Right lobe of liver (tissue), 6 donors: ENCODE data around the gene ST14. TPM values are rescaled to one million over a fixed set of nuclear protein-coding genes. Genes with fewer than 3 reads are reported as not detected.

Experiments
- ATAC-seq, 4 donors: fragments of 200-7000 bp; cut with Tn5 transposase; one replicate each; pipeline ENCODE4 v1.9.1; 2020; ENCODE audit warnings: mild to moderate bottlenecking in 4 of 4, moderate library complexity in 4 of 4
- DNase-seq, 3 donors: peaks; one replicate each; pipeline ENCODE4 v3.0.0-alpha.2; 2020
- H3K27ac ChIP-seq, 3 donors: fragments of 200-600 bp; one replicate each; pipeline ENCODE4 v1.8.0; 2022
- H3K27me3 ChIP-seq, 2 donors: fragments of 200-600 bp; one replicate each; pipeline ENCODE4 v1.8.0; 2022
- H3K36me3 ChIP-seq, 4 donors: fragments of 200-600 bp; sonication (generic) in 1 of 4; one replicate each; pipeline versions ENCODE4 v1.5.1 to v1.8.0; 2017 to 2022; ENCODE audit warnings: control low read depth in 1 of 4
- H3K4me1 ChIP-seq, 4 donors: fragments of 200-600 bp; sonication (generic) in 1 of 4; one replicate each; pipeline versions ENCODE4 v1.5.1 to v1.8.0; 2017 to 2022; ENCODE audit warnings: control low read depth in 1 of 4
- H3K4me3 ChIP-seq, 3 donors: fragments of 200-600 bp; one replicate each; pipeline ENCODE4 v1.8.0; 2022
- H3K9me3 ChIP-seq, 4 donors: fragments of 200-600 bp; sonication (generic) in 1 of 4; one replicate each; pipeline versions ENCODE4 v1.5.1 to v1.8.0; 2017 to 2022; ENCODE audit warnings: control low read depth in 1 of 4
- CTCF ChIP-seq, 4 donors: fragments of 200-600 bp in 3 of 4; fragments of 450-650 bp in 1 of 4; IDR thresholded peaks; one replicate each; pipeline versions ENCODE4 v1.5.1 to v1.8.0; 2016 to 2022; ENCODE audit warnings: antibody characterized with exemption in 4 of 4, mild to moderate bottlenecking in 2 of 4
- POLR2A ChIP-seq: fragments of 450-650 bp; IDR thresholded peaks from one replicate; pipeline ENCODE4 v1.6.1; 2017; ENCODE audit warnings: antibody characterized with exemption, mild to moderate bottlenecking
- WGBS: methylation state at CpG from one replicate; pipeline ENCODE4 v1.1.6; 2018; ENCODE audit warnings: low coverage, low lambda C conversion rate; ENCODE audit not compliant: insufficient coverage; ENCODE audit errors: missing lambda C conversion rate; 5-methylcytosine and 5-hydroxymethylcytosine counted together
- intact Hi-C, 2 donors: fragments of 100-400 bp; cut with DNase I; formaldehyde crosslinking; loops; one replicate each; pipeline versions ENCODE4 v1.11.2 to v1.14.1; 2022
- total RNA-seq, 6 experiments: library from RNA; depleted of rRNA in 2 of 6; stranded (reverse); fragments of >200 nt in 2 of 6; fragmentation: NEBNext Ultra II Directional in 3 of 6; extraction: Animal tissue kit (Norgen Biotek cat#: 25700) in 3 of 6; gene quantifications; one replicate each; pipeline versions ENCODE4 v1.1.0 to v1.2.4, GENCODE V29; 2016 to 2023
- donor health status: DM: no; HTN: yes; CAD: no.
- donor health status: DM: no; HTN: no; CAD: no.
- donor health status: DM: no; HTN: no; CAD: no.
- donor health status: DM: no; HTN: yes; CAD: no.
- donor health status: DM: no; HTN: yes; CAD: no.

Gene ST14
- total RNA-seq, 6 experiments from 2014 or later: 2.5 to 16.7 (median 10.8) TPM

DNA sequence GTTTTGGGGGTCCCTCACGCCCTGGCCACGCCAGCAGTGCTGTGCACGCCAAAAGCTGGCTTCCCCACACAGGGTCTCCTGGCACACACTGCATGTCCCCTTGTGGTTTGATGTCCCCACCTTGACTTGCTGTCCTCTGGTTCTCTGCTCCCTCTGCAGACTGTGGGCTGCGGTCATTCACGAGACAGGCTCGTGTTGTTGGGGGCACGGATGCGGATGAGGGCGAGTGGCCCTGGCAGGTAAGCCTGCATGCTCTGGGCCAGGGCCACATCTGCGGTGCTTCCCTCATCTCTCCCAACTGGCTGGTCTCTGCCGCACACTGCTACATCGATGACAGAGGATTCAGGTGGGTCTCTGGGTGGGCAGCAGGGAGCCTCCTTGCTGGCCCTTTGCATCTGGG lies 40.2 kb downstream of the ST14 start:
- H3K9me3 ChIP-seq: no peaks in the 10 kb centered on the region
- ATAC-seq (no peak), DNase-seq (no peak)
- no peak overlapping the region for H3K27ac ChIP-seq
- 74% methylated on average over 4 of the region's 12 CpGs for WGBS
- TF ChIP-seq POLR2A (no peak), CTCF (IDR thresholded peaks at IDR 0.05) (no peak)
- no peaks in the 10 kb centered on the region for H3K4me1 ChIP-seq
- no peaks in the 10 kb centered on the region for H3K36me3 ChIP-seq
- intact Hi-C loops: no loop called here
- H3K27me3 ChIP-seq: no peaks in the 10 kb centered on the region
- H3K4me3 ChIP-seq: no peak overlapping the region

GRCh38 chr11:130201026-130201425 lies 41.4 kb downstream of the ST14 start:
- no peak for ATAC-seq
- intact Hi-C loops: no loop called here
- WGBS: 96% methylated on average over 5 of the region's 7 CpGs

GRCh38 chr11:130202009-130202817 lies 42.6 kb downstream of the ST14 start:
- intact Hi-C loops: no loop called here
- H3K36me3 ChIP-seq: no peaks in the 10 kb centered on the region
- H3K4me1 ChIP-seq: no peaks in the 10 kb centered on the region
- peak in 1 of 3 donors; percentile 40 for DNase-seq
- ATAC-seq: no peak
- H3K27ac ChIP-seq: no peak overlapping the region
- TF ChIP-seq CTCF (IDR thresholded peaks at IDR 0.05): no peak
- TF ChIP-seq POLR2A: no peak
- no peak overlapping the region for H3K4me3 ChIP-seq
- no peaks in the 10 kb centered on the region for H3K27me3 ChIP-seq
- WGBS: 62% methylated on average over 4 of the region's 12 CpGs
- H3K9me3 ChIP-seq: no peaks in the 10 kb centered on the region

More at GRCh38 chr11:130201026-130201425, 41.4 kb downstream of the ST14 start:
- Histone ChIP-seq H3K36me3 (no peaks in the 10 kb centered on the region), H3K27ac (no peak overlapping the region), H3K9me3 (no peaks in the 10 kb centered on the region), H3K4me3 (no peak overlapping the region), H3K27me3 (no peaks in the 10 kb centered on the region), H3K4me1 (no peaks in the 10 kb centered on the region)
- TF ChIP-seq POLR2A: no peak
- DNase-seq: no peak

DNA sequence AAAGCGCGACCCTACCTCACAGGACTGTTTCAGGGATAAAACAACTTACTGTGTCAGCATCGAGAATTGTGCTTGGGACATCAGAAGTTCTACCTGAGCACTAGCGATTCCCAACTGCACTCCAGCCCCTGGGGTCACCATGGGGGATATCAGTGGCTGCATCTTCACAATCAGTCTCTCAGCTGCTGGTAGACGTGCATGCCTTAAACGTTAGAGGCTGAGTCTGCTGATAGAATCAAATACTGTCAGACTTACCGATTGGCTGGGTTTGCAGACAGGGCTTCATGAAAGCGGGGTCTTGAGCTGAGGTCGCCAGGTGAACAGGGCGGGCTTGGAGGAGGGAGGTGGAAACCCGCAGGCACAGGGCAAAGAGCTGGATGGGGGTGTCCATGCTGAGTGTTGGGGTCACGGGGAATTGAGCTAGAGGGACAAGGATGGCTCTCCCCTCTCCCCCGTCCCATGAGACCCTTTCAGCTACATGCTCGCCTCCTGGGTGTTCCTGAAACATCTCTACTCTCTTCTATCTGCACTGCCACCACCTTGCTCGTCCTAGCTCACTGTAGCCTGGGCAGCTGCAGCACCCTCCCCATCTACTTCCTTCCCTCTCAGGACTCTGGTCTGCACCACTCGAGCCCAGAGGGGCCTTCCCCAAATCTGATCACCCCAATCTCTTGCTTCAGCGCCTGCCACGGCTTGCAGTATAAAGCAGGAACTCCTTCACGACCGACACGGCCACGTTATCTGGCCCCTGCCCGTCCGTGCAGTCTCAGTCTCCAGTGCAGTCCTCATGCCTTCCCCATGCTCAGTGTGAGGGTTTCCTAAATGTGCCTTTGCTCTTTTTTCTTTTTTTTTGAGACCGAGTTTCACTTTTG lies 43.5 kb downstream of the ST14 start:
- DNase-seq (peak in 2 of 3 donors; percentile 11 to 17), ATAC-seq (peak in 2 of 4 donors; percentile 11 to 28)
- intact Hi-C loops: no loop called here
- Histone ChIP-seq H3K36me3 (no peaks in the 10 kb centered on the region), H3K27me3 (no peaks in the 10 kb centered on the region), H3K27ac (no peak overlapping the region), H3K4me3 (no peak overlapping the region), H3K4me1 (no peaks in the 10 kb centered on the region), H3K9me3 (no peaks in the 10 kb centered on the region)
- TF ChIP-seq POLR2A: no peak
- no peak for TF ChIP-seq CTCF (IDR thresholded peaks at IDR 0.05)
- WGBS: 82% methylated on average over 15 of the region's 25 CpGs
